Esophagus (tissue), 2 donors: ENCODE results near the gene OTOGL. TPM values are rescaled to one million over a fixed set of nuclear protein-coding genes. Genes with fewer than 3 reads are reported as not detected.
"Not testable (repeated sequence)": the region's sequence is repeated elsewhere in the genome, so short reads cannot be mapped to it uniquely, and the experiment has no call there.

Source experiments
- H3K27ac ChIP-seq, 2 donors: one replicate each; pipeline ENCODE4 v1.5.1; 2013; ENCODE audit warnings: low read depth in 2 of 2, mild to moderate bottlenecking in 2 of 2, inconsistent platforms in 1 of 2, low read length in 1 of 2, moderate library complexity in 1 of 2
- H3K27me3 ChIP-seq, 2 donors: one replicate each; pipeline ENCODE4 v1.6.1; 2013; ENCODE audit warnings: low read length in 2 of 2, control low read depth in 1 of 2, mild to moderate bottlenecking in 1 of 2; ENCODE audit not compliant: insufficient read depth in 2 of 2, control insufficient read depth in 1 of 2
- H3K36me3 ChIP-seq, 2 donors: one replicate each; pipeline ENCODE4 v1.6.1; 2013; ENCODE audit warnings: low read length in 1 of 2; ENCODE audit not compliant: control insufficient read depth in 2 of 2, insufficient read depth in 2 of 2
- H3K4me1 ChIP-seq, 2 donors: one replicate each; pipeline ENCODE4 v1.6.1; 2013; ENCODE audit warnings: low read length in 1 of 2; ENCODE audit not compliant: control insufficient read depth in 2 of 2, insufficient read depth in 2 of 2
- H3K4me3 ChIP-seq, 2 donors: one replicate each; pipeline ENCODE4 v1.5.1; 2013; ENCODE audit warnings: low read length in 2 of 2, mild to moderate bottlenecking in 2 of 2, low read depth in 1 of 2, moderate library complexity in 1 of 2
- H3K9me3 ChIP-seq, 2 donors: one replicate each; pipeline ENCODE4 v1.6.1; 2013; ENCODE audit warnings: mild to moderate bottlenecking in 2 of 2, low read depth in 1 of 2, low read length in 1 of 2, moderate library complexity in 1 of 2; ENCODE audit not compliant: control insufficient read depth in 2 of 2, insufficient read depth in 1 of 2
- WGBS, 2 donors: extraction: QIAGEN DNeasy Blood & Tissue Kit; methylation state at CpG; one replicate each; pipeline ENCODE4 v1.1.7; 2013; 5-methylcytosine and 5-hydroxymethylcytosine counted together
- polyA plus RNA-seq, 2 donors: library from polyadenylated mRNA; stranded (reverse); fragments of 200-250 nt; gene quantifications; one replicate each; pipeline ENCODE4 v1.2.3, GENCODE V29; 2013
- donor health status: healthy with polysubstance abuse.
- donor health status: Bipolar disorder and iron deficiency.

Gene OTOGL
- polyA plus RNA-seq, 2 donors: 0.11 to 0.39 TPM

- Histone ChIP-seq H3K27me3 (no peaks in the 10 kb centered on the region), H3K9me3 (no peaks in the 10 kb centered on the region), H3K27ac (no peak overlapping the region), H3K4me3 (no peak overlapping the region), H3K4me1 (no peaks in the 10 kb centered on the region), H3K36me3 (no peaks in the 10 kb centered on the region)
- WGBS, 2 donors: 60 to 69% methylated on average over 2 of the region's 2 CpGs
Observed at GRCh38 chr12:80064951-80065350, 34.4 kb upstream of the OTOGL start.

DNA sequence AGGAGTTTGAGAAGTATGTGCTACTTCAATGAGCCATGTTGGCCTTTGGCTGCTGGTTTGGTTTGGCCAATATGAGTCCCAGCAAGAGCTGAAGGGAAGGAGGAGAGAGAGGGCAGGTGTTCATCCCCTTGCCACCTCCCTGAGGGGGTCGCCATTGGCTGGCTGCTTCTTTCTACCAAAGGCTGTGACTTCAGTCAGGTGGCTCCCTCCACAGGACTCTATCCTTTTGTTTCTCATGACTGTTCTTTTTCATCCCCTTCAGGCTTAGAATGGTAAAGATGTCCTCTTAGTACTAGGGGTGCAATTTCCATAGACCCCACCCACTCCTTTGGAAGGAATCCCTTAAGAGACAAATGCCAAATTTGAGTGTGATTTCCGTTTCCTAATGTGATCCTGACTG, 31.2 kb upstream of the OTOGL start:
- WGBS, 2 donors: 42 to 48% methylated on average over 2 of the region's 2 CpGs
- H3K27me3 ChIP-seq: no peaks in the 10 kb centered on the region
- no peak overlapping the region for H3K27ac ChIP-seq
- no peaks in the 10 kb centered on the region for H3K9me3 ChIP-seq
- no peaks in the 10 kb centered on the region for H3K36me3 ChIP-seq
- no peak overlapping the region for H3K4me3 ChIP-seq
- no peaks in the 10 kb centered on the region for H3K4me1 ChIP-seq

DNA sequence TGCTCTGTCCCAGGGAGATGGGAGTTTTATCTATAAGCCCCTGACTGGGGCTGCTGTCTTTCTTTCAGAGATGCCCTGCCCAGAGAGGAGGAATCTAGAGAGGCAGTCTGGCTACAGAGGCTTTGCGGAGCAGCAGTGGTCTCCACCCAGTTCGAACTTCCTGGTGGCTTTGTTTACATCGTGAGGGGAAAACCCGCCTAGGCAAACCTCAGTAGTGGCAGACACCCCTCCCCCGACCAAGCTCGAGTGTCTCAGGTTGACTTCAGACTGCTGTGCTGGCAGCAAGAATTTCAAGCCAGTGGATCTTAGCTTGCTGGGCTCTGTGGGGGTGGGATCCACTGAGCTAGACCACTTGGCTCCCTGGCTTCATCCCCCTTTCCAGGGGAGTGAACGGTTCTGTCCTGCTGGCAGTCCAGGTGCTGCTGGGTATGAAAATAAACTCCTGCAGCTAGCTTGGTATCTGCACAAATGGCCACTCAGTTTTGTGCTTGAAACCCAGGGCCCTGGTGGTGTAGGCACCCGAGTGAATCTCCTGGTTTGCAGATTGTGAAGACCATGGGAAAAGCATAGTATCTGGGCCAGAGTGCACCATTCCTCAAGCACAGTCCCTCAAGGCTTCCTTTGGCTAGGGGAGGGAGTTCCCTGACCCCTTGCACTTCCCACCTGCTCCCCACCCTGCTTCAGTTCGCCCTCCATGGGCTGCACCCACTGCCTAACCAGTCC, 15.3 kb upstream of the OTOGL start:
- not testable (repeated sequence) for H3K9me3 ChIP-seq, H3K4me3 ChIP-seq, H3K4me1 ChIP-seq, H3K27me3 ChIP-seq, H3K36me3 ChIP-seq, H3K27ac ChIP-seq
- 45 to 48% methylated on average over 9 of the region's 9 CpGs for WGBS, 2 donors

DNA sequence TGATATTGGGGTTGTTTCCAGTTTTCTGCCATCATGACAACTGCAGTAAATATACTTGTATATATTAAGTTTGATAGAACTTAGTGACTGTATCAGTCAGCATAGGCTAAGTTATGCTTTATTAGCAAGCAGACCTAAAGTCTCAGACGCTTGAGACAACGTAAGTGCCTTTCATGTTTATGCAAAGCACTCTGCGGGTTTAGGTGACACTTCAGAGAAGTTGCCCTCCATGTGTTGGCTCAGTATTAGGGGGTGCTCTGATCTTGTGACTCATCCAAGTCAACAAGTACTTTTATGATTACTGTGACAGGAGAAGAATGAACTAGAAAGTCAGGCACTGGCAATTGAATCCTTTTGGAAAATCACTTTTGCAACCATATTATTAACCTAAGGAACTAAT, 13.3 kb upstream of the OTOGL start:
- Histone ChIP-seq H3K9me3 (no peaks in the 10 kb centered on the region), H3K27me3 (no peaks in the 10 kb centered on the region), H3K4me1 (no peaks in the 10 kb centered on the region), H3K27ac (no peak overlapping the region), H3K4me3 (no peak overlapping the region), H3K36me3 (no peaks in the 10 kb centered on the region)
- 69 to 84% methylated on average over 3 of the region's 3 CpGs for WGBS, 2 donors

- Histone ChIP-seq H3K36me3 (no peaks in the 10 kb centered on the region), H3K27me3 (no peaks in the 10 kb centered on the region), H3K27ac (no peak overlapping the region), H3K4me1 (no peaks in the 10 kb centered on the region), H3K4me3 (no peak overlapping the region), H3K9me3 (no peaks in the 10 kb centered on the region)
- WGBS, 2 donors: 84 to 85% methylated on average over 8 of the region's 8 CpGs
Observed at GRCh38 chr12:80087486-80088213, 11.7 kb upstream of the OTOGL start.

DNA sequence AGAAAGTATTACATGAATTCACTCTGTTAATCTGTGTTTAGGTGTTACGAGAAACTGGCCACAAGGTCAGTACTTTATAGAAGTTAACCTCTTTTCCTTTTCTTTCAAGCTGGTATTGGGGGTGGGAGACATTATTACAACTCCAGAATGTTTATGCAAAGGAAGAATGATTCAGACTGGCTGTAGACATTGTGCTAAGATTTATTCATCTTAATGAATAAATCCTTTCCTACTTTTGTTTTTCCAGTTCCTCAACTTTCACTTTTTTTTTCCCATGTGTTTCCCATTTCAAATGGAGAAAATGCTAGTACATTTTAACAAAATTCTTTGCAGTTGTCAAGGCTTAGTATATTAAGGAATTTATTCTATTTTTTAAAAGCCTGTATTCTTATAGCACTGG, 1.3 kb downstream of the OTOGL start:
- no peaks in the 10 kb centered on the region for H3K4me1 ChIP-seq
- H3K9me3 ChIP-seq: no peaks in the 10 kb centered on the region
- no peaks in the 10 kb centered on the region for H3K36me3 ChIP-seq
- no peak overlapping the region for H3K27ac ChIP-seq
- WGBS, 2 donors: 46 to 53% methylated on average over 1 of the region's 1 CpG
- no peak overlapping the region for H3K4me3 ChIP-seq
- no peaks in the 10 kb centered on the region for H3K27me3 ChIP-seq

- H3K4me1 ChIP-seq: no peaks in the 10 kb centered on the region
- WGBS, 2 donors: 48 to 54% methylated on average over 2 of the region's 2 CpGs
- H3K36me3 ChIP-seq: no peaks in the 10 kb centered on the region
- H3K27me3 ChIP-seq: no peaks in the 10 kb centered on the region
- H3K27ac ChIP-seq: no peak overlapping the region
- H3K9me3 ChIP-seq: no peaks in the 10 kb centered on the region
- no peak overlapping the region for H3K4me3 ChIP-seq
Observed at GRCh38 chr12:80101126-80101525, 1.8 kb downstream of the OTOGL start.

- Histone ChIP-seq H3K4me3 (no peak overlapping the region), H3K27me3 (no peaks in the 10 kb centered on the region), H3K27ac (no peak overlapping the region), H3K36me3 (no peaks in the 10 kb centered on the region), H3K9me3 (no peaks in the 10 kb centered on the region), H3K4me1 (no peaks in the 10 kb centered on the region)
- WGBS, 2 donors: 92 to 93% methylated on average over 5 of the region's 5 CpGs
Observed at GRCh38 chr12:80107221-80107620, 7.9 kb downstream of the OTOGL start.

DNA sequence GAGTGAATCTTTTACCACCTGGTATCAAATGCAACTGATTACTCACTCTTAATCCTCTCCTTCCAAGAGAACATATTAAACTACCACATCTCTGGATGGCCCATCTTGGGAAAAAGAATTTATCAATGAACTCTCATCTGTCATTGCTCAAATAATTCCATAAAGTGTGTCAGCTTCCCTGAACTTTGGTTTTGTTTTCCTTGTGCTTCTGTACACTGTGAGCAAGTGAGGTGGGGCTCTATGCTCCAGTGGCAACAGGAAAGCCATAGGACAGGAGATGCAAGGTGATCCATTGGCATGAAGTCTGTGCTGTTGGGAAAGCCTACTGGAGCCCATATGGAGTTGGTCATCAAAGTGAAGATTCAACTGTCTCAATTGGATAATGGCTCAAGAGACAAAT, 17.4 kb downstream of the OTOGL start:
- Histone ChIP-seq H3K27ac (no peak overlapping the region), H3K36me3 (no peaks in the 10 kb centered on the region), H3K4me1 (no peaks in the 10 kb centered on the region), H3K9me3 (no peaks in the 10 kb centered on the region), H3K27me3 (no peaks in the 10 kb centered on the region), H3K4me3 (no peak overlapping the region)
